ENCODE data around the gene SRXN1.

GRCh38 chr20:609371-609964 lies 43.5 kb downstream of the SRXN1 start:
- TF ChIP-seq CTCF (conservative IDR thresholded peaks at IDR 0.05 in 1 of 2, IDR thresholded peaks at IDR 0.05 in 1 of 2; ENCODE audit: low read depth in 1 of 2, low read length in 2 of 2) = no peak
- peak; percentile 90 for TF ChIP-seq EZH2 (IDR thresholded peaks at IDR 0.05; ENCODE audit: low read length, missing control alignments)
